KMS-11 (cell line): Measurements from ENCODE around the gene SYNC.
A peak's percentile ranks its signal among the peaks of the same experiment; 100 is the strongest.

Source experiments
- H2AFZ ChIP-seq: fragments of 200-600 bp; sonication (generic); 2 replicates; pipeline ENCODE4 v1.6.1; 2016; ENCODE audit warnings: antibody characterized with exemption, mixed run types, low read depth
- H3K27ac ChIP-seq: fragments of 200-600 bp; sonication (generic); 2 replicates; pipeline ENCODE4 v1.6.1; 2016; ENCODE audit warnings: mild to moderate bottlenecking, mixed run types
- H3K27me3 ChIP-seq: fragments of 200-600 bp; sonication (generic); 2 replicates; pipeline ENCODE4 v1.6.1; 2017; ENCODE audit warnings: mild to moderate bottlenecking, low read depth, mixed run types, moderate library complexity; ENCODE audit not compliant: insufficient read depth
- H3K36me3 ChIP-seq: fragments of 200-600 bp; sonication (generic); 2 replicates; pipeline ENCODE4 v1.6.1; 2017; ENCODE audit warnings: mild to moderate bottlenecking, mixed run types; ENCODE audit not compliant: insufficient read depth
- H3K4me1 ChIP-seq: fragments of 200-600 bp; sonication (generic); 2 replicates; pipeline ENCODE4 v1.6.1; 2016; ENCODE audit warnings: mild to moderate bottlenecking, low read depth, mixed run types; ENCODE audit not compliant: poor library complexity, severe bottlenecking
- H3K4me2 ChIP-seq: fragments of 200-600 bp; sonication (generic); 2 replicates; pipeline ENCODE4 v1.7.0; 2016; ENCODE audit warnings: mild to moderate bottlenecking, mixed run types
- H3K4me3 ChIP-seq: fragments of 200-600 bp; sonication (generic); IDR thresholded peaks from 2 replicates; pipeline ENCODE4 v1.6.1; 2017; ENCODE audit warnings: low read depth, low read length, mixed read lengths; ENCODE audit not compliant: insufficient read depth
- H3K79me2 ChIP-seq: fragments of 200-600 bp; sonication (generic); 2 replicates; pipeline ENCODE4 v1.6.1; 2016; ENCODE audit warnings: low read depth, mixed run types; ENCODE audit not compliant: insufficient read depth
- H3K9ac ChIP-seq: fragments of 200-600 bp; sonication (generic); 2 replicates; pipeline ENCODE4 v1.6.1; 2016; ENCODE audit warnings: mild to moderate bottlenecking, mixed run types
- H4K20me1 ChIP-seq: fragments of 200-600 bp; sonication (generic); 2 replicates; pipeline ENCODE4 v1.6.1; 2016; ENCODE audit warnings: mild to moderate bottlenecking, mixed run types; ENCODE audit not compliant: insufficient read depth
- TF ChIP-seq, protein P1 (sequence below): fragments of 200-600 bp; sonication (generic); conservative IDR thresholded peaks from 2 replicates; pipeline ENCODE4 v1.6.1; 2017; ENCODE audit warnings: low read depth, mild to moderate bottlenecking, antibody characterized with exemption, low read length, moderate library complexity, mixed read lengths

The SYNC gene

GRCh38 chr1:32727876-32728275 is 25.3 kb upstream of the SYNC start:
- Histone ChIP-seq H2AFZ (no peak overlapping the region), H3K27ac (no peak overlapping the region), H3K4me1 (peaks cover 15% of the 10 kb centered on the region), H3K4me3 (no peak overlapping the region), H3K36me3 (no peaks in the 10 kb centered on the region), H3K79me2 (no peaks in the 10 kb centered on the region), H3K9ac (no peak overlapping the region), H4K20me1 (no peaks in the 10 kb centered on the region), H3K4me2 (no peak overlapping the region), H3K27me3 (no peaks in the 10 kb centered on the region)
- TF ChIP-seq, protein P1, sequence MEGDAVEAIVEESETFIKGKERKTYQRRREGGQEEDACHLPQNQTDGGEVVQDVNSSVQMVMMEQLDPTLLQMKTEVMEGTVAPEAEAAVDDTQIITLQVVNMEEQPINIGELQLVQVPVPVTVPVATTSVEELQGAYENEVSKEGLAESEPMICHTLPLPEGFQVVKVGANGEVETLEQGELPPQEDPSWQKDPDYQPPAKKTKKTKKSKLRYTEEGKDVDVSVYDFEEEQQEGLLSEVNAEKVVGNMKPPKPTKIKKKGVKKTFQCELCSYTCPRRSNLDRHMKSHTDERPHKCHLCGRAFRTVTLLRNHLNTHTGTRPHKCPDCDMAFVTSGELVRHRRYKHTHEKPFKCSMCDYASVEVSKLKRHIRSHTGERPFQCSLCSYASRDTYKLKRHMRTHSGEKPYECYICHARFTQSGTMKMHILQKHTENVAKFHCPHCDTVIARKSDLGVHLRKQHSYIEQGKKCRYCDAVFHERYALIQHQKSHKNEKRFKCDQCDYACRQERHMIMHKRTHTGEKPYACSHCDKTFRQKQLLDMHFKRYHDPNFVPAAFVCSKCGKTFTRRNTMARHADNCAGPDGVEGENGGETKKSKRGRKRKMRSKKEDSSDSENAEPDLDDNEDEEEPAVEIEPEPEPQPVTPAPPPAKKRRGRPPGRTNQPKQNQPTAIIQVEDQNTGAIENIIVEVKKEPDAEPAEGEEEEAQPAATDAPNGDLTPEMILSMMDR, result no peak

DNA sequence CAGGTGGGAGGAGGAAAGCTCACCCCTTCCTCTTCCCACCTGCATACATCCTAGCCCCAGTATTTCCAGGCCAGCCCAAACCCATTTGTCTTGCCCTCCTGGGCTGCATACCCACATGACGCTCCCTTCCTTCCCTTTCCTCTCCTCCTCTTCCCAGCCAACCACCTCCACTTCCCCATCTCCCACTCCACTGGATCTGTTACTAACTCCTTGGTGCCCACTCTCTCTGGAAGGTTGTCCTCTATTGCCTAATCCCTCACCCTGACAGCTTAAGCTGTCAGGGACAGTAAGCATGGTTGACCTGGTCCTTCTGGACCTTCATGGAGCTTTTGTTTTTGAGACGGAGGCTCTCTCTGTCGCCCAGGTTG is 23.0 kb upstream of the SYNC start:
- Histone ChIP-seq H3K27me3 (no peaks in the 10 kb centered on the region), H3K36me3 (no peaks in the 10 kb centered on the region), H4K20me1 (no peaks in the 10 kb centered on the region), H2AFZ (peak overlapping the region; percentile 67; the same call in 1 of the 2 replicates), H3K27ac (peak overlapping the region; percentile 49; the same call in 1 of the 2 replicates), H3K4me3 (no peak overlapping the region), H3K4me2 (peak overlapping the region; percentile 78), H3K4me1 (peaks cover 20% of the 10 kb centered on the region), H3K9ac (peak overlapping the region; percentile 29; the same call in 1 of the 2 replicates), H3K79me2 (no peaks in the 10 kb centered on the region)
- TF ChIP-seq, protein P1, result no peak

DNA sequence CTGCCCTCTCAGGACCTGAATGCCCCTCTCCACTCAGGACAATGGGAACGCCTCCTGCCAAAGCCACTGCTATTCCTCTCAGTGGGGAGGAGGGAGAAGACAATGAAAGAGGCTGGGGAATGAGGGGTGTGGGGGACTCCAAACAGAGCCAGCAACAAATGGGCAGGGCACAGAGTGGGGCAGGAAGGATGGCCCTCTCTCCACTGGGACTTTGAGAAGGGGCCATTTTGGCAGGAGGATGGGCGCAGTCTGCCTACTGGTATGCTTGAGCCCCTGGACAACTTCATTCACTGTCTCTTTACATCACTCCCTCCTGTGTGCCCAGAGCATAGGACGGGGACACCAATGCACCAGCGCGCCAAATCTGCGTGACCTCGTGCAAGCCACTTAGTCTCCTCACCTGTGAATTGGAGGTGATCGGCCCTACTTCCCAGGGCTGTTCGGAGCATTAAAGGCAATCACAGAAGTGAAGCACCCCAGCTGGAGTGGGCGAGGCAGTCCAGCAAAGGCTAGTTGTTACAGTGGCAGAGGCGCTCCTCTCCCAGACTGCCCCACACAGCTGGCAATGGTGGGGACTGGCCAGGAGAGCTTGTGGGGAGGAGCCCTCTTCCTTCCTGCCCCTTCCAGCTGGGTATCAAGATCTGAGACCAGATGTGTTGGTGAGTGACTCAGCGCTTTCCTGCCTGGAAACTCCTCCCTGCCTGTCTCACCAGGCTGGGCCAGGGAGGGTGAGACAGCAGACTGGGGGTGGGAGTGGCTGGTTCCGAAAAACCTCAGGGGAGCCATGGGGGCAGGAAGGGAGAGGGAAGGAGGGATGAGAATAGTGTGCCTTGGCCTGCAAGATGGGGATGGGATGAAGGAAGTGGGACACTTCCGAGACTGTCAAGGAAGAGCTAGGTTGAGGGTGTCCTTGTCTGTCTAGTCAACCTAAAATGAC is 22.4 kb upstream of the SYNC start:
- TF ChIP-seq, protein P1, result no peak
- peaks cover 20% of the 10 kb centered on the region for H3K4me1 ChIP-seq
- H3K4me2 ChIP-seq, result peak overlapping the region; percentile 78
- H2AFZ ChIP-seq, result peak overlapping the region; percentile 67
- no peaks in the 10 kb centered on the region for H3K36me3 ChIP-seq
- no peak overlapping the region for H3K4me3 ChIP-seq
- H3K9ac ChIP-seq, result peak overlapping the region; percentile 29; the same call in 1 of the 2 replicates
- no peaks in the 10 kb centered on the region for H4K20me1 ChIP-seq
- H3K79me2 ChIP-seq, result no peaks in the 10 kb centered on the region
- H3K27ac ChIP-seq, result peak overlapping the region; percentile 49; the same call in 1 of the 2 replicates
- H3K27me3 ChIP-seq, result no peaks in the 10 kb centered on the region

DNA sequence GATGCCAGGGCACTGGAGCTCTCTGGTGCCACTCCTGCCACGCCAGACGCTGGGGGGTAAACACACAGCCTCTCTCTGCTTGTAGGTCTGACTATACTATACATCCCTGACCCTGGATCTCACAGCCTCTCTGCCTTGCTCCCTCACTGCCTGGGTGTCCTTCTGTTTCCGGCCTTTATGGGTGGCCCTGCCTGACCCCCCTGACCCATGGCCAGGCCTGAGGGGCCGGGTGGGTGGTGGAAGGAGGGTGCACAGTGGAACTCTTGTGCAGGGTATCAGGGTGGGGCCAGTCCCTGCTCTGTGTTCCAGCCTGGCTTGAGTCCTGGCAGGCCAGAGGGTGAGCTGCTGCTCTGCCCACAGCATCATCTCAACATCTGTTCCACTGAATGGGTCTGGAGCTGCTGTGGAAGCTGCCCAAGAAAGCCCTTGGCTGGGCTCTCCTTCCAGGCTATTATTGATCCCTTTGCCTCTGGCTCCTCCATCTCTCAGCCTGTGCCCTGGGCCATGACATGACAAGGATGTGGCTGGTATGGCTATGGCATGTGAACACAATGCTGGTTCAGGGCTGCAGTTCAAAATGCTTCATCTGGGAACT is 17.2 kb upstream of the SYNC start:
- no peaks in the 10 kb centered on the region for H3K36me3 ChIP-seq
- H3K27me3 ChIP-seq, result no peaks in the 10 kb centered on the region
- peaks cover 24% of the 10 kb centered on the region for H3K4me1 ChIP-seq
- H3K27ac ChIP-seq, result no peak overlapping the region
- H3K9ac ChIP-seq, result no peak overlapping the region
- no peak overlapping the region for H2AFZ ChIP-seq
- H3K79me2 ChIP-seq, result no peaks in the 10 kb centered on the region
- no peaks in the 10 kb centered on the region for H4K20me1 ChIP-seq
- TF ChIP-seq, protein P1, result no peak
- no peak overlapping the region for H3K4me2 ChIP-seq
- no peak overlapping the region for H3K4me3 ChIP-seq
